ENCODE measurements around the gene FBXW7.
A peak's percentile ranks its signal among the peaks of the same experiment; 100 is the strongest.

Gene FBXW7

DNA sequence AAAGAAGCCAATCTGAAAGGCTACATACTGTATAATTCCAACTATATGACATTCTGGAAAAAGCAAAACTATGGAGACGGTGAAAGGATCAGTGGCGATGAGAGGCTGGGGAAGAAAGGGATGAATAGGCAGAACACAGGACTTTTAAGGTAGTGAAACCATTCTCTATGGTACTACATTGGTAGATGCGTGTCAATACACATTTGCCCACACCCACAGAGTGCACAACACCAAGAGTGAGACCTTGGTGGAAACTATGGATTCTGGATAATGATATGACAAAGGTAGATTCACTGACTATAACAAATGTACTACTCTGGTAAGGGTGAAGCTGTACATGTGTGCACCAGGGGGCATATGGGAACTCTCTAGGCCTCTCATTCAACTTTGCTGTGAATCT is 134.5 kb downstream of the FBXW7 start:
- FAIRE-seq, result no peak

DNA sequence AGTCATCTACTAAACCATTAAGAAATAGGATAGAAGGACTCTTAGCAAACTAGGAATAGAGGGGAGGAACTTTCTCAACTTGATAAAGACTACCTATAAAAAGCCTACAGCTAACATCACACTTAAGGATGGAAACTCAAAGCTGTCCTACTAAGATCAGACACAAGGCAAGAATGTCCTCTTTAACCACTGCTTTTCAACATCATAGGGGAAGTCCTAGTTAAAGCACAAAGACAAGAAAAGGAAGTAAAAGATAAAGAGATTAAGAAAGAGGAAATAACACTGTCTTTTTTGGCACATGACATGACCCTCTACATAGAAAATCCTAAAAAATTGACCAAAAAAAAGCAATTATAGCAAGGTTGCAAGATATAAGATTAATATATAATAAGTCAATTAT is 136.6 kb downstream of the FBXW7 start:
- TF ChIP-seq, protein P1, sequence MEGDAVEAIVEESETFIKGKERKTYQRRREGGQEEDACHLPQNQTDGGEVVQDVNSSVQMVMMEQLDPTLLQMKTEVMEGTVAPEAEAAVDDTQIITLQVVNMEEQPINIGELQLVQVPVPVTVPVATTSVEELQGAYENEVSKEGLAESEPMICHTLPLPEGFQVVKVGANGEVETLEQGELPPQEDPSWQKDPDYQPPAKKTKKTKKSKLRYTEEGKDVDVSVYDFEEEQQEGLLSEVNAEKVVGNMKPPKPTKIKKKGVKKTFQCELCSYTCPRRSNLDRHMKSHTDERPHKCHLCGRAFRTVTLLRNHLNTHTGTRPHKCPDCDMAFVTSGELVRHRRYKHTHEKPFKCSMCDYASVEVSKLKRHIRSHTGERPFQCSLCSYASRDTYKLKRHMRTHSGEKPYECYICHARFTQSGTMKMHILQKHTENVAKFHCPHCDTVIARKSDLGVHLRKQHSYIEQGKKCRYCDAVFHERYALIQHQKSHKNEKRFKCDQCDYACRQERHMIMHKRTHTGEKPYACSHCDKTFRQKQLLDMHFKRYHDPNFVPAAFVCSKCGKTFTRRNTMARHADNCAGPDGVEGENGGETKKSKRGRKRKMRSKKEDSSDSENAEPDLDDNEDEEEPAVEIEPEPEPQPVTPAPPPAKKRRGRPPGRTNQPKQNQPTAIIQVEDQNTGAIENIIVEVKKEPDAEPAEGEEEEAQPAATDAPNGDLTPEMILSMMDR (IDR thresholded peaks at IDR 0.05; ENCODE audit: insufficient read depth, missing control alignments), result no peak
- DNase-seq (ENCODE audit: insufficient read length, low spot score), result no peak
- FAIRE-seq, result no peak

More for the DNA sequence above, 134.5 kb downstream of the FBXW7 start:
- TF ChIP-seq, protein P1 (IDR thresholded peaks at IDR 0.05; ENCODE audit: insufficient read depth, missing control alignments), result no peak
- DNase-seq (ENCODE audit: insufficient read length, low spot score), result no peak

DNA sequence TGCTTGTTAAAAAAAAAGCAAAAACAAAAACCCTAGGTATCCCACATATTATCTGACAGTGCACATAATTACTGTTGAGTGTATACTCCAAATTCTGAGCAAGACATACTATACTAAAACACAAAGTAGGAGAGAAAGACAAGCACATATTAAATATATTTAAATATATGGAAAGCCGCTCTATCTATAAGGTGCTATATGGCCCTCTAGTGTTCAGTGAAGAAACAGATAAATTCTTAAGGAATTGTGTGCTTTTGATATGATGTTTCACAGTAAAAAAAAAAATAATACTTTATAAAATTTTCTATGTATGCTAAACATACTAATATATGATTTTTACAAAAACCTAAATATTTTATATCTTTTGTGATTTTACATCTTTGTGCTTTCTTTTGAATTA is 137.8 kb downstream of the FBXW7 start:
- no peak for FAIRE-seq
- TF ChIP-seq, protein P1 (IDR thresholded peaks at IDR 0.05; ENCODE audit: insufficient read depth, missing control alignments), result peak; percentile 36
- no peak for DNase-seq (ENCODE audit: insufficient read length, low spot score)

DNA sequence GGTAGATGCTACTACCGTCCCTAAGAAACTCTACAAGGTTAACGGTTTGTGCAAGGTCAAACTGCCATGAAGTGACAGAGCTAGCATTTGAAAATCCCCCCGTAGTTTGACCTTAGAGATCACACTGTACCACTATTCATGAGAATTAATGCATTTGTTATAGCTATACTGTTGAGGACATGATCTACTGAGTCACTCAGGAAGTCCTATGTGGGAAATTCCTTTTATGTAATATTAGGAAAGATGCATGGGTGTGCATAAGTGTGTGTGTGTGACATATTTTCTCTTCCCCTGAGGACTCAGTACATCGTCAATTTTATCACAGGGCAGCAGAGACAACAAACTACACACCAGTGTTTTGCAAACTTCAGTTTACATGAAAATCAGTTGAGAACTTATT is 141.1 kb downstream of the FBXW7 start:
- DNase-seq (ENCODE audit: insufficient read length, low spot score) (no peak), FAIRE-seq (no peak)
- TF ChIP-seq, protein P1 (IDR thresholded peaks at IDR 0.05; ENCODE audit: insufficient read depth, missing control alignments), result no peak

DNA sequence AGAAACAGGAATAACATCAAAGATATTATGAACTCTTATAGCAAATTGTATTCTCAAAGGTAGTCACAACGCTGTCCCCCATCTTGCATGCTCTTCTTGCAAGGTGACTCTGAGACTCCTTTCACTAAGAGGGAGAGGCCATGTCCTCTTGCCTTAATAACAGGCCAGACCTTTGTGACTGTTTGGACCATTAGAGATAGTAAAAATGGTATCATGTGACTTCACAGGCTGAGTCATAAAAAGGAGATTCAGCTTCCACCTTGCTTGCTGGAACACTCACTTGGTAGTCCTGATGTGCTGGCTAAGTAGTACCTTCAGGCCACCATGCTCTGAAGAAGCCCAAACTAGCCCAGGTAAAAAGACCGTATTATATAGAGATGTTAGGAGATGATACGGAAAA is 143.8 kb downstream of the FBXW7 start:
- TF ChIP-seq, protein P1 (IDR thresholded peaks at IDR 0.05; ENCODE audit: insufficient read depth, missing control alignments), result no peak
- DNase-seq (ENCODE audit: insufficient read length, low spot score) (no peak), FAIRE-seq (no peak)

DNA sequence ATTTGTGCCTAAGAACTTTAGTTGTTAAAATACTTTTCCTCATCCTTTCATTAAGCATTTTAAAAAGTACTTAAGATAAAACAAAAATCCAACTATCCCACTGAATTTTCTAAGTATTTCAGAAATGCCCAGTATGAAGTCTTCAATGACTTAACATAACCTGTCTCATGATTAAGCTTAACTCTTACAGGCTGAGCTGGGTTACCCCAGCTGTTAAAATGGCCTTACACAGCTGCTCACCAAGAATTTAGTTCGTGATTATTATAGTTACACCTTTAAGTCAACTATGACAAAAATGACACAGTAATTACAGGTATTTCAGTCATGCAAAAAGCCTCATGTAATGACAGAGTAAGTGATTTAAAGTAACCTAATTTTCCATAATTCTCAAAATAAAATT is 145.7 kb downstream of the FBXW7 start:
- DNase-seq (ENCODE audit: insufficient read length, low spot score), result no peak
- FAIRE-seq, result no peak
- TF ChIP-seq, protein P1 (IDR thresholded peaks at IDR 0.05; ENCODE audit: insufficient read depth, missing control alignments), result no peak

DNA sequence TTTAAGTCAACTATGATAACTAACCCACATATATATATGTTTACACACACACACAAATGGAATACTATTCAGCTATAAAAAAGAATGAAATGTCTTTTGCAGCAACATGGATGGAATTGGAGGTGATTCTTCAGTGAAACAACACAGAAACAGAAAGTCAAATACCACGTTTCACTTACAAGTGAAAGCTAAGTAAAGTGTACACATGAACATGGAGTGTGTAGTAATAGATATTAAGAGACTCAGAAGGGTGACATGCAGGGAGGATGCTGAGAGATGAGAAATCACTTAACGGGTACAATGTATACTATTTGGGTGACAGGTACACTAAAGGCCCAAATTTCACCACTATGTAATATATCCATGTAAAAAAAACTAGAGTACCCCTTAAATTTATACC is 146.5 kb downstream of the FBXW7 start:
- TF ChIP-seq, protein P1 (IDR thresholded peaks at IDR 0.05; ENCODE audit: insufficient read depth, missing control alignments), result no peak
- FAIRE-seq, result no peak
- no peak for DNase-seq (ENCODE audit: insufficient read length, low spot score)
